Calu3 (cell line): ENCODE measurements around the gene SAP25. TPM values are rescaled to one million over a fixed set of nuclear protein-coding genes. Genes with fewer than 3 reads are reported as not detected.
A peak's percentile ranks its signal among the peaks of the same experiment; 100 is the strongest.

ENCODE experiments used
- BruUV-seq: library from RNA; stranded (reverse); fragments of 400-500 nt; replicated peaks from 2 replicates; lab custom pipeline; 2021; lab: Mats Ljungman, UMichigan
- CTCF ChIA-PET: fragments of 300-600 bp; sonication (Branson Sonifier 250); formaldehyde crosslinking; loops from one replicate; lab custom pipeline; 2022; ENCODE audit warnings: antibody characterized with exemption; lab: Charles Lee
- DNase-seq: peaks from one replicate; pipeline ENCODE4 v3.0.0; 2022
- H3K27ac Mint-ChIP-seq: one replicate; pipeline ENCODE4 v1.8.0; 2022; ENCODE audit warnings: mixed read lengths; ENCODE audit not compliant: unreplicated experiment
- H3K27me3 Mint-ChIP-seq: one replicate; pipeline ENCODE4 v1.8.0; 2022; ENCODE audit warnings: mixed read lengths; ENCODE audit not compliant: unreplicated experiment
- H3K36me3 Mint-ChIP-seq: one replicate; pipeline ENCODE4 v1.8.0; 2022; ENCODE audit warnings: mild to moderate bottlenecking, moderate library complexity, mixed read lengths; ENCODE audit not compliant: insufficient read depth, unreplicated experiment
- H3K4me1 Mint-ChIP-seq: one replicate; pipeline ENCODE4 v1.8.0; 2022; ENCODE audit warnings: mild to moderate bottlenecking, low read depth, mixed read lengths; ENCODE audit not compliant: unreplicated experiment
- H3K4me3 Mint-ChIP-seq: one replicate; pipeline ENCODE4 v1.8.0; 2022; ENCODE audit warnings: mild to moderate bottlenecking, low read depth, moderate library complexity, mixed read lengths; ENCODE audit not compliant: unreplicated experiment
- H3K9me3 Mint-ChIP-seq: one replicate; pipeline ENCODE4 v1.8.0; 2022; ENCODE audit warnings: low read depth, mixed read lengths; ENCODE audit not compliant: unreplicated experiment
- CTCF ChIP-seq: fragments of 200-600 bp; IDR thresholded peaks from one replicate; pipeline ENCODE4 v1.8.0; 2022; ENCODE audit warnings: antibody characterized with exemption; ENCODE audit not compliant: unreplicated experiment
- intact Hi-C: fragments of 100-400 bp; cut with micrococcal nuclease; formaldehyde crosslinking; loops from one replicate; pipeline ENCODE4 v1.10.0; 2022; ENCODE audit not compliant: unreplicated experiment
- total RNA-seq: library from RNA; stranded (reverse); gene quantifications from 2 replicates; pipeline ENCODE4 v1.2.3, GENCODE V29; 2022

The SAP25 gene
- total RNA-seq, 1 experiment from 2014 or later: 3.1 TPM

- Mint-ChIP-seq H3K36me3 (peaks cover 11% of the 10 kb centered on the region), H3K9me3 (no peaks in the 10 kb centered on the region), H3K27me3 (no peaks in the 10 kb centered on the region), H3K4me3 (peak overlapping the region; percentile 74), H3K4me1 (no peaks in the 10 kb centered on the region), H3K27ac (no peak overlapping the region)
- intact Hi-C loops: no loop called here
- BruUV-seq: no TSS peak
- peak; percentile 77 for DNase-seq
- CTCF ChIA-PET: no interaction called here
- TF ChIP-seq CTCF: peak; percentile 55
Measured at GRCh38 chr7:100604028-100604975, 30.6 kb upstream of the SAP25 start.

DNA sequence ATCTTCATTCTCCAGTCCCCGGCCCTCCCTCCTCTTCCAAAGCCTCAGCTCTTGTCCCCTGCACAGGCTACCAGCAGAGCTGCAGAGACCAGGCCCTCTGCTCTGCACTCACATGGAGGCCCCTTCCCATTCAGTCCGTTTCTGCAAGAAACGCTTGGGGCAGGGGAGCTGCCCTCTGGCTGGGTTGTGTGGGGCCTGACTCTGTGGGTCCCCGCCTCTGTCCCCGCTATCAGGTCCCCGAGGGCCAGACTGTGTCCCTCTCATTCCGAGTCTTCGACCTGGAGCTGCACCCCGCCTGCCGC is 30.0 kb upstream of the SAP25 start:
- Mint-ChIP-seq H3K4me1 (no peaks in the 10 kb centered on the region), H3K9me3 (no peaks in the 10 kb centered on the region), H3K27ac (no peak overlapping the region), H3K27me3 (no peaks in the 10 kb centered on the region), H3K4me3 (peak overlapping the region; percentile 74), H3K36me3 (peaks cover 11% of the 10 kb centered on the region)
- no peak for DNase-seq
- BruUV-seq: no TSS peak
- intact Hi-C loops: no loop called here
- no peak for TF ChIP-seq CTCF
- CTCF ChIA-PET: interaction anchor here (0.6 kb wide), 1 partner anchor 271 kb away, joined by 8 read pairs; the partner anchor contains the start of gene SRRT

- peaks cover 11% of the 10 kb centered on the region for H3K36me3 Mint-ChIP-seq
- no peaks in the 10 kb centered on the region for H3K9me3 Mint-ChIP-seq
- no peak for TF ChIP-seq CTCF
- BruUV-seq: no TSS peak
- CTCF ChIA-PET: interaction anchor here (0.6 kb wide), 1 partner anchor 272 kb away, joined by 8 read pairs; the partner anchor contains the start of gene SRRT
- intact Hi-C loops: no loop called here
- no peaks in the 10 kb centered on the region for H3K4me1 Mint-ChIP-seq
- DNase-seq: no peak
- H3K27ac Mint-ChIP-seq: no peak overlapping the region
- no peaks in the 10 kb centered on the region for H3K27me3 Mint-ChIP-seq
- H3K4me3 Mint-ChIP-seq: no peak overlapping the region
Measured at GRCh38 chr7:100602889-100603725, 29.4 kb upstream of the SAP25 start.

GRCh38 chr7:100600730-100601038 is 27.0 kb upstream of the SAP25 start:
- Mint-ChIP-seq H3K4me1 (no peaks in the 10 kb centered on the region), H3K27me3 (peaks cover 13% of the 10 kb centered on the region), H3K36me3 (peaks cover 11% of the 10 kb centered on the region), H3K27ac (no peak overlapping the region), H3K4me3 (no peak overlapping the region), H3K9me3 (no peaks in the 10 kb centered on the region)
- DNase-seq: no peak
- BruUV-seq: no TSS peak
- CTCF ChIA-PET: no interaction called here
- no peak for TF ChIP-seq CTCF
- intact Hi-C loops: no loop called here
